ENCODE results near the gene RCN1. TPM values are rescaled to one million over a fixed set of nuclear protein-coding genes. Genes with fewer than 3 reads are reported as not detected.

The RCN1 gene
- total and polyA plus RNA-seq, 2 donors (not counting 3 experiments of a cell fraction or from before 2014, with no cell fraction given): 174 to 285 TPM

GRCh38 chr11:32050264-32050663, 40.6 kb upstream of the RCN1 start:
- no peak for FAIRE-seq
- H3K27ac ChIP-seq (ENCODE audit: insufficient read depth, low read depth, low read length): no peak overlapping the region
- no peaks in the 10 kb centered on the region for H3K9me3 ChIP-seq (replicated peaks; ENCODE audit: control insufficient read depth, insufficient read depth, low read length)
- TF ChIP-seq MYC (IDR thresholded peaks at IDR 0.05; ENCODE audit: low read depth, low read length): no peak
- TF ChIP-seq POLR2AphosphoS5 (IDR thresholded peaks at IDR 0.05; ENCODE audit: insufficient read depth, low read depth, low read length): no peak
- no peak for TF ChIP-seq CTCF (IDR thresholded peaks at IDR 0.05; ENCODE audit: extremely low read depth in 1 of 2, insufficient read depth in 1 of 2, low read depth in 1 of 2, low read length in 2 of 2)
- TF ChIP-seq JUN (IDR thresholded peaks at IDR 0.05; ENCODE audit: borderline replicate concordance, insufficient read depth, insufficient read length, low read depth): no peak
- TF ChIP-seq FOS (IDR thresholded peaks at IDR 0.05; ENCODE audit: borderline replicate concordance, insufficient read depth, low read length): no peak
- no peak for TF ChIP-seq MAX (IDR thresholded peaks at IDR 0.05; ENCODE audit: insufficient read depth, insufficient read length)
- TF ChIP-seq EZH2 (IDR thresholded peaks at IDR 0.05; ENCODE audit: borderline replicate concordance, low read depth, low read length, severe bottlenecking): no peak
- no peak for TF ChIP-seq POLR2A (IDR thresholded peaks at IDR 0.05; ENCODE audit: low read depth, low read length)
- TF ChIP-seq GATA2 (IDR thresholded peaks at IDR 0.05; ENCODE audit: insufficient read depth, insufficient read length, low read depth, low read length): no peak
- H3K9ac ChIP-seq (replicated peaks; ENCODE audit: extremely low read depth, insufficient read depth, low read length): no peak overlapping the region
- H3K27me3 ChIP-seq (ENCODE audit: control insufficient read depth in 2 of 2, insufficient read depth in 2 of 2, low read length in 2 of 2): peaks cover 26 to 27% of the 10 kb centered on the region in 2 experiments
- no peak for DNase-seq (ENCODE audit: low read depth, low spot score)
- no peaks in the 10 kb centered on the region for H3K36me3 ChIP-seq (ENCODE audit: control insufficient read depth in 2 of 2, extremely low read depth in 1 of 2, insufficient read depth in 2 of 2, low read length in 2 of 2)
- ChIA-PET CTCF (interaction anchor here (1.0 to 6.3 kb wide), 4 partner anchors 16 to 124 kb away, joined by 3 to 249 read pairs (median 62); no protein-coding TSS in a partner anchor), POLR2A (no interaction called here)
- H3K4me1 ChIP-seq (ENCODE audit: control insufficient read depth, extremely low read depth, insufficient read depth, low read length): no peaks in the 10 kb centered on the region
- no peak overlapping the region for H3K4me2 ChIP-seq (ENCODE audit: insufficient read depth, low read length)
- intact Hi-C loops (cut with micrococcal nuclease): no loop called here
- no peak overlapping the region for H2AFZ ChIP-seq (ENCODE audit: low read depth, low read length)
- H3K4me3 ChIP-seq (replicated peaks in 1 of 3; ENCODE audit: insufficient read depth in 1 of 3, low read depth in 1 of 3, low read length in 3 of 3): no peak overlapping the region
- H3K79me2 ChIP-seq (ENCODE audit: control insufficient read depth, insufficient read depth, low read length): no peaks in the 10 kb centered on the region
- dilution Hi-C loops (cut with MboI; ENCODE audit: extremely low pct_ligation_motif_present, low sequenced_read_pairs): no loop called here
- H4K20me1 ChIP-seq (replicated peaks; ENCODE audit: control insufficient read depth, extremely low read depth, insufficient read depth, low read length): no peaks in the 10 kb centered on the region
- no TSS peak for BruUV-seq (replicated peaks)
- H3K9me1 ChIP-seq (replicated peaks; ENCODE audit: control insufficient read depth, extremely low read depth, insufficient read depth, low read length): no peaks in the 10 kb centered on the region
